Measurements from ENCODE around the gene ZNF345. TPM values are rescaled to one million over a fixed set of nuclear protein-coding genes. Genes with fewer than 3 reads are reported as not detected.
A peak's percentile ranks its signal among the peaks of the same experiment; 100 is the strongest.

The ZNF345 gene
- total and polyA plus RNA-seq, 10 of the 15 experiments (the other 5 are each of a cell fraction or from before 2014, with no cell fraction given): 1.3 to 3.0 (median 2.0) TPM

- Histone ChIP-seq H3K9ac (ENCODE audit: control insufficient read depth, insufficient read depth, low read length) (no peak overlapping the region), H3K4me3 (no peak overlapping the region), H3K27ac (ENCODE audit: control insufficient read depth, insufficient read depth) (no peak overlapping the region), H3K27me3 (replicated peaks in 1 of 2; ENCODE audit: control insufficient read depth in 2 of 2, insufficient read depth in 2 of 2, low read length in 1 of 2) (no peaks in the 10 kb centered on the region), H4K20me1 (ENCODE audit: control insufficient read depth, insufficient read depth) (no peaks in the 10 kb centered on the region), H3K4me2 (ENCODE audit: control insufficient read depth, insufficient read depth) (no peak overlapping the region), H3K4me1 (ENCODE audit: control insufficient read depth, insufficient read depth, low read length) (peaks cover 4% of the 10 kb centered on the region; the same call in 1 of the 2 replicates), H2AFZ (ENCODE audit: control insufficient read depth, low read depth, low read length) (no peak overlapping the region), H3K9me3 (replicated peaks; ENCODE audit: control insufficient read depth, insufficient read depth, low read length) (peaks cover 7% of the 10 kb centered on the region; the same call in 2 of the 3 replicates), H3K79me2 (ENCODE audit: control insufficient read depth, insufficient read depth, low read length) (peaks cover 5% of the 10 kb centered on the region), H3K36me3 (ENCODE audit: control insufficient read depth in 2 of 2, insufficient read depth in 2 of 2, low read length in 1 of 2) (no peaks in the 10 kb centered on the region)
- ChIA-PET POLR2A (interaction anchor here (3.1 kb wide), 1 partner anchor 9 kb away, joined by 37 read pairs; the partner anchor contains the start of gene ZNF790), SMC1A (ENCODE audit: uncharacterized antibody, unreplicated experiment) (interaction anchor here (3.5 kb wide), 1 partner anchor 10 kb away, joined by 37 read pairs; the partner anchor contains the start of gene ZNF790), RAD21 (ENCODE audit: unreplicated experiment) (no interaction called here), CTCF (no interaction called here)
- WGBS (ENCODE audit: insufficient coverage, insufficient replicate concordance, low lambda C conversion rate, missing lambda C conversion rate): 0% methylated on average over 1 of the region's 1 CpG
- in situ Hi-C loops (cut with MboI) (no loop called here), intact Hi-C loops (cut with micrococcal nuclease; ENCODE audit: unreplicated experiment) (loop anchor here (2.0 kb wide), 1 partner anchor 75 kb away; the partner anchor contains the start of gene ZNF850)
- DNase-seq (ENCODE audit: low read depth, low spot score): peak; percentile 30
- ATAC-seq: no peak
- FAIRE-seq: no peak
- BruUV-seq (replicated peaks): no TSS peak
- no peak for TF ChIP-seq CREM (IDR thresholded peaks at IDR 0.05; ENCODE audit: low read depth)
- TF ChIP-seq MEF2B (IDR thresholded peaks at IDR 0.05; ENCODE audit: partially characterized antibody, poor library complexity, severe bottlenecking): peak; percentile 73
- no peak for TF ChIP-seq CREB1 (IDR thresholded peaks at IDR 0.05; ENCODE audit: low read depth)
- TF ChIP-seq EZH2 (IDR thresholded peaks at IDR 0.05; ENCODE audit: borderline replicate concordance, control insufficient read depth, low read depth, low read length): no peak
- TF ChIP-seq SIN3A (IDR thresholded peaks at IDR 0.05; ENCODE audit: low read depth, low read length): no peak
- TF ChIP-seq RUNX3 (IDR thresholded peaks at IDR 0.05; ENCODE audit: low read length): peak; percentile 48; the same call in 1 of the 2 replicates
- TF ChIP-seq ZNF24 (IDR thresholded peaks at IDR 0.05): peak; percentile 81; the same call in 1 of the 2 replicates
- TF ChIP-seq SUPT20H (IDR thresholded peaks at IDR 0.05; ENCODE audit: borderline replicate concordance, control insufficient read depth, low read depth, low read length): no peak
- no peak for TF ChIP-seq EED (IDR thresholded peaks at IDR 0.05; ENCODE audit: low read depth)
- peak in 1 of 2 experiments; percentile 24; a peak in 1 of 4 replicates for TF ChIP-seq EP300 (IDR thresholded peaks at IDR 0.05; ENCODE audit: borderline replicate concordance in 1 of 2, control insufficient read depth in 1 of 2, low read depth in 2 of 2, low read length in 2 of 2)
- peak; percentile 59; a peak in 3 of 4 replicates for TF ChIP-seq IKZF2 (IDR thresholded peaks at IDR 0.05)
- 0 out of 2 replicates have a peak, but pooled peaks have one; percentile 21 for TF ChIP-seq ZNF687 (IDR thresholded peaks at IDR 0.05)
- no peak for TF ChIP-seq ZBED1 (IDR thresholded peaks at IDR 0.05; ENCODE audit: borderline replicate concordance)
- peak in 1 of 2 experiments; percentile 6; a peak in 1 of 4 replicates for TF ChIP-seq BHLHE40 (IDR thresholded peaks at IDR 0.05; ENCODE audit: borderline replicate concordance in 1 of 2, low read depth in 2 of 2, low read length in 1 of 2)
- no peak for TF ChIP-seq ZZZ3 (IDR thresholded peaks at IDR 0.05; ENCODE audit: control insufficient read depth, insufficient read length, low read depth)
These were observed 2.7 kb upstream of the ZNF345 start for GRCh38 chr19:36847968-36848367.
